Keratinocyte (primary cell): ENCODE data around the gene ALS2CL. TPM values are rescaled to one million over a fixed set of nuclear protein-coding genes. Genes with fewer than 3 reads are reported as not detected.

Experiments used
- DNase-seq: peaks from one replicate; pipeline ENCODE4 v3.0.0-alpha.2; 2011; ENCODE audit warnings: low read depth, missing footprints, low spot score
- FAIRE-seq: peaks from 2 replicates; lab custom pipeline; 2011; peaks lifted over from hg19 to GRCh38; lab: Jason Lieb, UNC
- H2AFZ ChIP-seq: 2 replicates; pipeline ENCODE4 v1.6.0; 2012; ENCODE audit warnings: low read length, control low read depth, inconsistent platforms; ENCODE audit not compliant: control insufficient read depth
- H3K27ac ChIP-seq: 2 replicates; pipeline ENCODE4 v1.5.1; 2011; ENCODE audit warnings: low read length; ENCODE audit not compliant: control insufficient read depth, insufficient read depth
- H3K27me3 ChIP-seq: 3 replicates; pipeline ENCODE4 v1.6.0; 2011; ENCODE audit warnings: low read length; ENCODE audit not compliant: control insufficient read depth, insufficient read depth; ENCODE audit errors: extremely low read depth
- H3K36me3 ChIP-seq, 2 experiments: 2 replicates in 1 of 2; 3 replicates in 1 of 2; pipeline ENCODE4 v1.5.1; 2011; ENCODE audit warnings: low read length in 2 of 2, mild to moderate bottlenecking in 1 of 2; ENCODE audit not compliant: control insufficient read depth in 2 of 2, insufficient read depth in 2 of 2; ENCODE audit errors: extremely low read depth in 1 of 2
- H3K4me1 ChIP-seq: 3 replicates; pipeline ENCODE4 v1.5.1; 2011; ENCODE audit warnings: low read length; ENCODE audit not compliant: control insufficient read depth, insufficient read depth; ENCODE audit errors: extremely low read depth
- H3K4me2 ChIP-seq: 3 replicates; pipeline ENCODE4 v1.6.0; 2011; ENCODE audit warnings: low read depth, low read length; ENCODE audit not compliant: control insufficient read depth, insufficient read depth; ENCODE audit errors: extremely low read depth
- H3K4me3 ChIP-seq, 3 experiments: fragments of 200-600 bp in 1 of 3; sonication (generic) in 1 of 3; 2 replicates in 2 of 3; 3 replicates in 1 of 3; pipeline ENCODE4 v1.5.1; 2011 to 2016; ENCODE audit warnings: low read length in 3 of 3, mild to moderate bottlenecking in 3 of 3, control low read depth in 2 of 3, inconsistent platforms in 1 of 3, low read depth in 1 of 3, mixed read lengths in 1 of 3, mixed run types in 1 of 3, moderate library complexity in 1 of 3; ENCODE audit not compliant: control insufficient read depth in 2 of 3, insufficient read depth in 2 of 3; ENCODE audit errors: extremely low read depth in 1 of 3
- H3K79me2 ChIP-seq: 2 replicates; pipeline ENCODE4 v1.6.0; 2012; ENCODE audit warnings: low read length; ENCODE audit not compliant: control insufficient read depth, insufficient read depth
- H3K9ac ChIP-seq: 3 replicates; pipeline ENCODE4 v1.6.0; 2011; ENCODE audit warnings: low read length; ENCODE audit not compliant: control insufficient read depth, insufficient read depth; ENCODE audit errors: extremely low read depth
- H3K9me1 ChIP-seq: 3 replicates; pipeline ENCODE4 v1.6.0; 2011; ENCODE audit warnings: low read length; ENCODE audit not compliant: control insufficient read depth, insufficient read depth; ENCODE audit errors: extremely low read depth
- H3K9me3 ChIP-seq: 2 replicates; pipeline ENCODE4 v1.5.1; 2012; ENCODE audit warnings: low read depth, low read length; ENCODE audit not compliant: control insufficient read depth
- H4K20me1 ChIP-seq: 3 replicates; pipeline ENCODE4 v1.6.0; 2011; ENCODE audit warnings: low read length; ENCODE audit not compliant: control insufficient read depth, insufficient read depth; ENCODE audit errors: extremely low read depth
- EZH2 ChIP-seq: IDR thresholded peaks from one replicate; pipeline ENCODE4 v1.6.1; 2012; ENCODE audit warnings: inconsistent platforms, mild to moderate bottlenecking, low read length, moderate library complexity
- dilution Hi-C: fragments of 300-500 bp; cut with MboI; formaldehyde crosslinking; loops from one replicate; pipeline ENCODE4 v1.7.0; 2020; ENCODE audit warnings: low sequenced_read_pairs; ENCODE audit not compliant: extremely low pct_ligation_motif_present
- polyA plus RNA-seq, 5 experiments: library from polyadenylated mRNA; depleted of rRNA in 3 of 5; stranded (reverse) in 3 of 5; stranded (forward) in 1 of 5; unstranded in 1 of 5; fragments of >200 nt; gene quantifications; 1 replicate in 1 of 5; 2 replicates in 3 of 5; 3 replicates in 1 of 5; pipeline versions ENCODE4 v1.2.1 to v1.2.3, GENCODE V29; 2011 to 2012; ENCODE audit warnings: missing spikeins in 2 of 5, low read depth in 1 of 5, low replicate concordance in 1 of 5
- TF ChIP-seq, protein P1 (sequence below), 3 experiments: IDR thresholded peaks in 1 of 3; conservative IDR thresholded peaks in 1 of 3; optimal IDR thresholded peaks in 1 of 3; 2 replicates in 2 of 3; 3 replicates in 1 of 3; pipeline versions ENCODE3 to v1.5.1; 2011; ENCODE audit warnings: low read length in 3 of 3, mild to moderate bottlenecking in 3 of 3, moderate library complexity in 2 of 3, control low read depth in 1 of 3, inconsistent platforms in 1 of 3; ENCODE audit not compliant: insufficient read depth in 2 of 3; ENCODE audit errors: extremely low read depth in 1 of 3

Gene ALS2CL
- polyA plus RNA-seq, 1 donor (not counting 4 experiments of a cell fraction or from before 2014, with no cell fraction given), result 40.9 TPM

DNA sequence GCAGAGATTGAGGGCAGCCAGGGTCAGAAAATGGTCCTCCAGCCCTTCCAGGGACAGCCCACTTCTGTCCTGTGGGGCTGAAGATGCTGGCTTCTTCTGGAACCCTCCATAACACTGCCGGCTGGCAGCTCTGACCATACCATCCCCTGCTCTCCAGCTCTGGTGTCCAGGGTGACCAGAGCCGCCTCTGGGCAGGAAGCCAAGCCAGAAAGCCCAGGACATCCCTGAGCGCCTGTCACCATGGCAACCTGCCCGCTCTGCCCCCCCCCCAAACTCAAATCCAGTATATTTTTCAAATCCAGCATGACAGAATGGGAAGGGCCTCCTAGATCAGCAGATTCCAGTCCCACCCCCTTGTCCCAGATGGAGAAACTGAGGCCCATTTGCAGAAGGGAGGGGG lies 7.3 kb upstream of the ALS2CL start:
- Histone ChIP-seq H2AFZ (no peak overlapping the region), H3K27me3 (peaks cover 33% of the 10 kb centered on the region), H3K4me3 (no peak overlapping the region), H3K79me2 (no peaks in the 10 kb centered on the region), H3K9me3 (no peaks in the 10 kb centered on the region), H3K4me2 (no peak overlapping the region), H3K27ac (no peak overlapping the region), H3K36me3 (no peaks in the 10 kb centered on the region), H3K9ac (no peak overlapping the region), H4K20me1 (no peaks in the 10 kb centered on the region), H3K9me1 (no peaks in the 10 kb centered on the region), H3K4me1 (peaks cover 4% of the 10 kb centered on the region)
- TF ChIP-seq, protein P1, sequence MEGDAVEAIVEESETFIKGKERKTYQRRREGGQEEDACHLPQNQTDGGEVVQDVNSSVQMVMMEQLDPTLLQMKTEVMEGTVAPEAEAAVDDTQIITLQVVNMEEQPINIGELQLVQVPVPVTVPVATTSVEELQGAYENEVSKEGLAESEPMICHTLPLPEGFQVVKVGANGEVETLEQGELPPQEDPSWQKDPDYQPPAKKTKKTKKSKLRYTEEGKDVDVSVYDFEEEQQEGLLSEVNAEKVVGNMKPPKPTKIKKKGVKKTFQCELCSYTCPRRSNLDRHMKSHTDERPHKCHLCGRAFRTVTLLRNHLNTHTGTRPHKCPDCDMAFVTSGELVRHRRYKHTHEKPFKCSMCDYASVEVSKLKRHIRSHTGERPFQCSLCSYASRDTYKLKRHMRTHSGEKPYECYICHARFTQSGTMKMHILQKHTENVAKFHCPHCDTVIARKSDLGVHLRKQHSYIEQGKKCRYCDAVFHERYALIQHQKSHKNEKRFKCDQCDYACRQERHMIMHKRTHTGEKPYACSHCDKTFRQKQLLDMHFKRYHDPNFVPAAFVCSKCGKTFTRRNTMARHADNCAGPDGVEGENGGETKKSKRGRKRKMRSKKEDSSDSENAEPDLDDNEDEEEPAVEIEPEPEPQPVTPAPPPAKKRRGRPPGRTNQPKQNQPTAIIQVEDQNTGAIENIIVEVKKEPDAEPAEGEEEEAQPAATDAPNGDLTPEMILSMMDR (optimal IDR thresholded peaks at IDR 0.05 in 1 of 3, IDR thresholded peaks at IDR 0.05 in 1 of 3, conservative IDR thresholded peaks at IDR 0.05 in 1 of 3; ENCODE audit: extremely low read depth in 1 of 3, insufficient read depth in 2 of 3, low read length in 3 of 3), result no peak
- no peak for TF ChIP-seq EZH2
- DNase-seq, result no peak
- FAIRE-seq, result no peak
- dilution Hi-C loops, result no loop called here

DNA sequence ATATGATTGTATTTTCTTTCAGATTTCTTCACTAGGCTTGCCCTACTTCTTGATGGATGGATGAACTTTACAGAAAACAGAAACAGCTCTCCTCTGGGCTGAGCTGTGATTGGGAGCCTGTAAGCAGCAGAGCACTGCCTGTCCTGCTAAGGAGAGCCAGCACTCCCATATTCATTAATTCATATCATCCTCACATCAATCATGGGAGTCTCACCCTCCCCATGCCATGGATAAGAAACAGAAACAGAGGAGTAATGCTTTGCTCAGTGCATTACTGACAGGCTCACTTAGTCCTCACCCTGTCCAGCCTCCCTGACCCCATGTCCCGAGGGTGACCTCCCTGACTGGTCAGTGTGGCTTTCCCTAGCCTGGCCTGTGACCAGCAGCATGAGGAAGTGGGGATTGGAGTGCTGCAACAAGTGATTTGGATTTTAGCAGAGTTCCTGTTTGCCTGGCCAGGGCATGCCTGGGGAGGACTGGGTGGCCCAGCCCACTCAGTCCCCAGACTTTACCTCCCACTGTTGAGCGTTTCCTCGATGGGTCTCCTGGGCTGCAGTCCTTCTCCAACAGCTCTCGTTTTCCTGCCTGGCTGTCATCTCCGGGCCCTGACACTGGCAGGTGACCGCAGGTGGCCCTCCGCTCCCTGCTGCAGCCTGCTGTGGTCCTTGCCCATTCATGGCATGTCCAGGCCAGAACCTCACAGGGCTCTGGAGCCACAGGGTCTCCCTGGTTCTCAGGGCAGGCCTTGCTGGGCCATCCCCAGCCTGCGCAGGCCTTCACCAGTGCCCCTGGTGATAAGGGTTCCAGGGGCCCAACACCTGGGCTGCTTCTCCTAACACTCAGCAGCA lies 6.4 kb upstream of the ALS2CL start:
- peaks cover 33% of the 10 kb centered on the region for H3K27me3 ChIP-seq
- no peak overlapping the region for H3K27ac ChIP-seq
- H3K9me3 ChIP-seq, result no peaks in the 10 kb centered on the region
- H3K4me1 ChIP-seq, result peaks cover 12% of the 10 kb centered on the region
- DNase-seq, result no peak
- no peaks in the 10 kb centered on the region for H3K36me3 ChIP-seq
- no peak for FAIRE-seq
- no peak overlapping the region for H3K9ac ChIP-seq
- H3K4me3 ChIP-seq, result no peak overlapping the region
- no peaks in the 10 kb centered on the region for H3K79me2 ChIP-seq
- no peak overlapping the region for H2AFZ ChIP-seq
- no peaks in the 10 kb centered on the region for H3K9me1 ChIP-seq
- dilution Hi-C loops, result no loop called here
- no peak overlapping the region for H3K4me2 ChIP-seq
- TF ChIP-seq EZH2, result no peak
- TF ChIP-seq, protein P1 (optimal IDR thresholded peaks at IDR 0.05 in 1 of 3, IDR thresholded peaks at IDR 0.05 in 1 of 3, conservative IDR thresholded peaks at IDR 0.05 in 1 of 3; ENCODE audit: extremely low read depth in 1 of 3, insufficient read depth in 2 of 3, low read length in 3 of 3), result no peak
- H4K20me1 ChIP-seq, result no peaks in the 10 kb centered on the region
